Osteocyte (in vitro differentiated cells): ENCODE results near the gene POLR3C. TPM values are rescaled to one million over a fixed set of nuclear protein-coding genes. Genes with fewer than 3 reads are reported as not detected.
A peak's percentile ranks its signal among the peaks of the same experiment; 100 is the strongest.

ENCODE experiments used
- DNase-seq: peaks from one replicate; pipeline ENCODE4 v3.0.0; 2021; ENCODE audit warnings: mixed read lengths; ENCODE audit not compliant: unreplicated experiment; ENCODE audit errors: extremely low spot score
- H3K27ac Mint-ChIP-seq: one replicate; pipeline ENCODE4 v1.8.0; 2021; ENCODE audit warnings: mild to moderate bottlenecking, mixed read lengths; ENCODE audit not compliant: unreplicated experiment
- H3K27me3 Mint-ChIP-seq: one replicate; pipeline ENCODE4 v1.8.0; 2021; ENCODE audit warnings: mixed read lengths; ENCODE audit not compliant: unreplicated experiment
- H3K36me3 Mint-ChIP-seq: one replicate; pipeline ENCODE4 v1.8.0; 2021; ENCODE audit warnings: mixed read lengths; ENCODE audit not compliant: unreplicated experiment
- H3K4me1 Mint-ChIP-seq: one replicate; pipeline ENCODE4 v1.8.0; 2021; ENCODE audit warnings: mixed read lengths; ENCODE audit not compliant: unreplicated experiment
- H3K4me3 Mint-ChIP-seq: one replicate; pipeline ENCODE4 v1.8.0; 2021; ENCODE audit warnings: mild to moderate bottlenecking, moderate library complexity, mixed read lengths; ENCODE audit not compliant: unreplicated experiment
- H3K9me3 Mint-ChIP-seq: one replicate; pipeline ENCODE4 v1.8.0; 2021; ENCODE audit warnings: mixed read lengths; ENCODE audit not compliant: unreplicated experiment
- CTCF ChIP-seq: fragments of 200-600 bp; sonication (generic); IDR thresholded peaks from 2 replicates; pipeline ENCODE4 v1.5.0; 2021; ENCODE audit warnings: antibody characterized with exemption, mild to moderate bottlenecking, moderate library complexity
- total RNA-seq: library from RNA; stranded (reverse); gene quantifications from 2 replicates; pipeline ENCODE4 v1.2.1, GENCODE V29; 2021

POLR3C gene
- total RNA-seq, 1 donor from 2014 or later, result 33.4 TPM

GRCh38 chr1:145859491-145860023, 35.6 kb downstream of the POLR3C start:
- peaks cover 15% of the 10 kb centered on the region for H3K36me3 Mint-ChIP-seq
- DNase-seq, result peak; percentile 96
- peaks cover 13% of the 10 kb centered on the region for H3K27me3 Mint-ChIP-seq
- peak; percentile 12 for TF ChIP-seq CTCF
- H3K27ac Mint-ChIP-seq, result peak overlapping the region; percentile 95
- peak overlapping the region; percentile 94 for H3K4me3 Mint-ChIP-seq
- peaks cover 14% of the 10 kb centered on the region for H3K4me1 Mint-ChIP-seq
- H3K9me3 Mint-ChIP-seq, result no peaks in the 10 kb centered on the region

- DNase-seq, result no peak
- no peaks in the 10 kb centered on the region for H3K9me3 Mint-ChIP-seq
- no peak overlapping the region for H3K4me3 Mint-ChIP-seq
- H3K27ac Mint-ChIP-seq, result no peak overlapping the region
- peaks cover 5% of the 10 kb centered on the region for H3K4me1 Mint-ChIP-seq
- TF ChIP-seq CTCF, result no peak
- H3K36me3 Mint-ChIP-seq, result no peaks in the 10 kb centered on the region
- H3K27me3 Mint-ChIP-seq, result peaks cover 47% of the 10 kb centered on the region
Measured at GRCh38 chr1:145863282-145864018, 39.5 kb downstream of the POLR3C start.

- Mint-ChIP-seq H3K4me3 (no peak overlapping the region), H3K4me1 (peaks cover 5% of the 10 kb centered on the region), H3K27me3 (peaks cover 58% of the 10 kb centered on the region), H3K9me3 (no peaks in the 10 kb centered on the region), H3K27ac (no peak overlapping the region), H3K36me3 (no peaks in the 10 kb centered on the region)
- no peak for DNase-seq
- TF ChIP-seq CTCF, result no peak
Measured at GRCh38 chr1:145868232-145868631, 44.2 kb downstream of the POLR3C start.

GRCh38 chr1:145871994-145872924, 48.3 kb downstream of the POLR3C start:
- H3K27me3 Mint-ChIP-seq, result peaks cover 28% of the 10 kb centered on the region
- H3K4me1 Mint-ChIP-seq, result peaks cover 5% of the 10 kb centered on the region
- H3K36me3 Mint-ChIP-seq, result no peaks in the 10 kb centered on the region
- H3K4me3 Mint-ChIP-seq, result peak overlapping the region; percentile 38
- no peak for DNase-seq
- H3K9me3 Mint-ChIP-seq, result no peaks in the 10 kb centered on the region
- peak overlapping the region; percentile 47 for H3K27ac Mint-ChIP-seq
- no peak for TF ChIP-seq CTCF

GRCh38 chr1:145874646-145875045, 50.6 kb downstream of the POLR3C start:
- Mint-ChIP-seq H3K9me3 (no peaks in the 10 kb centered on the region), H3K4me1 (peaks cover 5% of the 10 kb centered on the region), H3K27ac (no peak overlapping the region), H3K4me3 (no peak overlapping the region), H3K36me3 (no peaks in the 10 kb centered on the region), H3K27me3 (peaks cover 14% of the 10 kb centered on the region)
- TF ChIP-seq CTCF, result no peak
- DNase-seq, result no peak
